GM12878 (cell line): ENCODE results near the gene ARAF. TPM values are rescaled to one million over a fixed set of nuclear protein-coding genes. Genes with fewer than 3 reads are reported as not detected.

Experiments
- ATAC-seq: fragments of 200-7000 bp; cut with Tn5 transposase; 3 replicates; pipeline ENCODE4 v1.9.1; 2020; ENCODE audit warnings: mild to moderate bottlenecking, moderate library complexity
- BruUV-seq: library from RNA; stranded (reverse); fragments of 400-500 nt; replicated peaks from 2 replicates; lab custom pipeline; 2021; lab: Mats Ljungman, UMichigan
- CTCF ChIA-PET: fragments of 300-600 bp; sonication (Branson Sonifier 250); formaldehyde crosslinking; extraction: SDS; loops from one replicate; lab custom pipeline; 2021; ENCODE audit warnings: inconsistent platforms; lab: Yijun Ruan, JAX
- POLR2A ChIA-PET: fragments of 350-600 bp; formaldehyde crosslinking; extraction: SDS; loops from one replicate; lab custom pipeline; 2021; ENCODE audit warnings: inconsistent platforms; lab: Charles Lee
- RAD21 ChIA-PET: fragments of 300-600 bp; sonication (Branson Sonifier 250); formaldehyde crosslinking; loops from one replicate; lab custom pipeline; 2023; ENCODE audit warnings: antibody characterized with exemption; ENCODE audit not compliant: unreplicated experiment; lab: Charles Lee
- SMC1A ChIA-PET: fragments of 300-600 bp; sonication (Branson Sonifier 250); formaldehyde crosslinking; loops from one replicate; lab custom pipeline; 2023; ENCODE audit not compliant: unreplicated experiment, uncharacterized antibody; lab: Charles Lee
- DNase-seq: peaks from one replicate; pipeline ENCODE4 v3.0.0-alpha.2; 2011; ENCODE audit warnings: low read depth, low spot score
- FAIRE-seq: peaks from 3 replicates; lab custom pipeline; 2011; peaks lifted over from hg19 to GRCh38; lab: Jason Lieb, UNC
- H2AFZ ChIP-seq: 2 replicates; pipeline ENCODE4 v1.6.0; 2011; ENCODE audit warnings: low read depth, low read length, control low read depth; ENCODE audit not compliant: control insufficient read depth
- H3K27ac ChIP-seq: 2 replicates; pipeline ENCODE4 v1.5.1; 2011; ENCODE audit warnings: control low read depth; ENCODE audit not compliant: control insufficient read depth, insufficient read depth
- H3K27me3 ChIP-seq, 2 experiments: replicated peaks in 1 of 2; 2 replicates each; pipeline versions ENCODE4 v1.6.0 to v1.6.1; 2011; ENCODE audit warnings: low read length in 1 of 2; ENCODE audit not compliant: control insufficient read depth in 2 of 2, insufficient read depth in 2 of 2
- H3K36me3 ChIP-seq, 2 experiments: 2 replicates each; pipeline ENCODE4 v1.5.1; 2011; ENCODE audit warnings: low read length in 1 of 2; ENCODE audit not compliant: control insufficient read depth in 2 of 2, insufficient read depth in 2 of 2
- H3K4me1 ChIP-seq: 2 replicates; pipeline ENCODE4 v1.6.1; 2011; ENCODE audit warnings: mild to moderate bottlenecking, low read length, moderate library complexity, mixed read lengths; ENCODE audit not compliant: control insufficient read depth, insufficient read depth
- H3K4me2 ChIP-seq: 2 replicates; pipeline ENCODE4 v1.6.0; 2011; ENCODE audit warnings: control low read depth; ENCODE audit not compliant: control insufficient read depth, insufficient read depth
- H3K4me3 ChIP-seq: fragments of 200-600 bp; sonication (generic); 2 replicates; pipeline ENCODE4 v1.5.1; 2016
- H3K79me2 ChIP-seq: 2 replicates; pipeline ENCODE4 v1.6.0; 2011; ENCODE audit warnings: low read length; ENCODE audit not compliant: control insufficient read depth, insufficient read depth
- H3K9ac ChIP-seq: 2 replicates; pipeline ENCODE4 v1.8.0; 2011; ENCODE audit warnings: low read length, control low read depth, mixed read lengths; ENCODE audit not compliant: control insufficient read depth, insufficient read depth
- H3K9me3 ChIP-seq: replicated peaks from 3 replicates; pipeline ENCODE4 v1.5.1; 2011; ENCODE audit warnings: mild to moderate bottlenecking, low read length; ENCODE audit not compliant: control insufficient read depth, insufficient read depth
- H4K20me1 ChIP-seq: 2 replicates; pipeline ENCODE4 v1.6.0; 2011; ENCODE audit not compliant: control insufficient read depth, insufficient read depth
- CBX5 ChIP-seq: sonication (generic); IDR thresholded peaks from 2 replicates; pipeline ENCODE4 v1.6.1; 2016; ENCODE audit warnings: low read depth, moderate library complexity, mild to moderate bottlenecking, inconsistent platforms
- CTCF ChIP-seq, 3 experiments: IDR thresholded peaks in 2 of 3; conservative IDR thresholded peaks in 1 of 3; 2 replicates each; pipeline ENCODE4 v1.5.1; 2011; ENCODE audit warnings: low read depth in 3 of 3, low read length in 3 of 3, mild to moderate bottlenecking in 3 of 3, control low read depth in 2 of 3, moderate library complexity in 2 of 3, inconsistent platforms in 1 of 3, mixed read lengths in 1 of 3; ENCODE audit not compliant: control insufficient read depth in 2 of 3, insufficient read depth in 1 of 3; ENCODE audit errors: extremely low read depth in 1 of 3
- FOXK2 ChIP-seq: fragments of 450-650 bp; IDR thresholded peaks from 2 replicates; pipeline ENCODE4 v1.6.1; 2017; ENCODE audit warnings: mild to moderate bottlenecking, moderate library complexity
- FOXM1 ChIP-seq: IDR thresholded peaks from 2 replicates; pipeline ENCODE4 v1.6.1; 2012; ENCODE audit warnings: low read depth, mild to moderate bottlenecking, inconsistent platforms, low read length, moderate library complexity
- IKZF1 ChIP-seq: fragments of 450-650 bp; conservative IDR thresholded peaks from 2 replicates; pipeline ENCODE4 v1.6.1; 2017; ENCODE audit warnings: antibody characterized with exemption, mild to moderate bottlenecking
- MEF2A ChIP-seq: IDR thresholded peaks from 2 replicates; pipeline ENCODE4 v1.6.1; 2011; ENCODE audit warnings: low read depth, mild to moderate bottlenecking, low read length, moderate library complexity; ENCODE audit not compliant: insufficient read depth
- RELB ChIP-seq: fragments of 450-650 bp; IDR thresholded peaks from 2 replicates; pipeline ENCODE4 v1.6.1; 2017; ENCODE audit warnings: low read depth, mild to moderate bottlenecking, moderate library complexity
- SIN3A ChIP-seq: IDR thresholded peaks from 2 replicates; pipeline ENCODE4 v1.6.1; 2012; ENCODE audit warnings: low read depth, low read length, improper control_type of control experiment
- SIX5 ChIP-seq: IDR thresholded peaks from 2 replicates; pipeline ENCODE4 v1.6.1; 2011; ENCODE audit warnings: mild to moderate bottlenecking, low read depth, low read length, moderate library complexity; ENCODE audit not compliant: severe bottlenecking
- SREBF1 ChIP-seq: IDR thresholded peaks from 2 replicates; pipeline ENCODE4 v1.6.1; 2012; ENCODE audit warnings: mild to moderate bottlenecking, low read length
- SREBF2 ChIP-seq: IDR thresholded peaks from 2 replicates; pipeline ENCODE4 v1.6.1; 2012; ENCODE audit warnings: mild to moderate bottlenecking, low read length
- STAT1 ChIP-seq: fragments of 450-650 bp; conservative IDR thresholded peaks from 2 replicates; pipeline ENCODE4 v1.6.1; 2014; ENCODE audit warnings: antibody characterized with exemption, mild to moderate bottlenecking
- YBX1 ChIP-seq: fragments of 450-650 bp; IDR thresholded peaks from 2 replicates; pipeline ENCODE4 v1.6.1; 2016; ENCODE audit warnings: antibody characterized with exemption
- ZNF24 ChIP-seq: fragments of 450-650 bp; IDR thresholded peaks from 2 replicates; pipeline ENCODE4 v1.6.1; 2017; ENCODE audit warnings: antibody characterized with exemption, mild to moderate bottlenecking
- WGBS: methylation state at CpG from one replicate; pipeline ENCODE4 v1.1.6; 2016; ENCODE audit warnings: low lambda C conversion rate; ENCODE audit not compliant: insufficient replicate concordance, insufficient coverage; ENCODE audit errors: missing lambda C conversion rate; 5-methylcytosine and 5-hydroxymethylcytosine counted together
- in situ Hi-C: fragments of 300-500 bp; cut with MboI; formaldehyde crosslinking; loops from 9 replicates; pipeline ENCODE4 v1.14.3; 2018; ENCODE audit warnings: mixed read lengths
- intact Hi-C: fragments of 100-400 bp; cut with micrococcal nuclease; formaldehyde crosslinking; loops from one replicate; pipeline ENCODE4 v1.14.2; 2022; ENCODE audit not compliant: unreplicated experiment
- polyA plus RNA-seq, 11 experiments: library from polyadenylated mRNA; depleted of rRNA in 4 of 11; unstranded in 6 of 11; stranded (reverse) in 5 of 11; fragments of >200 nt; fragmentation: Nextera tagmentation in 4 of 11; fragmentation: Illumina TruSeq in 1 of 11; extraction: Ambion mirVana in 4 of 11; extraction: Trizol in 1 of 11; gene quantifications; 1 replicate in 1 of 11; 2 replicates in 10 of 11; pipeline versions ENCODE4 v1.2.1 to v1.2.3, GENCODE V29; 2011 to 2016; ENCODE audit warnings: inconsistent platforms in 2 of 11, missing spikeins in 2 of 11, low read depth in 1 of 11
- total RNA-seq, 4 experiments: library from RNA; depleted of rRNA in 3 of 4; stranded (reverse); fragments of >200 nt in 3 of 4; fragmentation: Illumina TruSeq in 1 of 4; extraction: Trizol in 1 of 4; gene quantifications; 2 replicates each; pipeline versions ENCODE4 v1.2.1 to v1.2.3, GENCODE V29; 2013 to 2021
- TF ChIP-seq, protein P1 (sequence below): fragments of 150-350 bp; IDR thresholded peaks from 2 replicates; pipeline ENCODE4 v1.6.1; 2016; ENCODE audit warnings: low read depth, low read length
- TF ChIP-seq, protein P2 (sequence below): fragments of 450-650 bp; conservative IDR thresholded peaks from 2 replicates; pipeline ENCODE4 v1.6.1; 2017; ENCODE audit warnings: mild to moderate bottlenecking, moderate library complexity

The ARAF gene
- total and polyA plus RNA-seq, 10 of the 15 experiments (the other 5 are each of a cell fraction or from before 2014, with no cell fraction given) = 5.0 to 79.2 (median 39.1) TPM

- intact Hi-C loops = no loop called here
- Histone ChIP-seq H2AFZ (no peak overlapping the region), H3K4me3 (no peak overlapping the region), H3K27me3 (no peaks in the 10 kb centered on the region), H4K20me1 (no peaks in the 10 kb centered on the region; the same call in 1 of the 2 replicates), H3K27ac (no peak overlapping the region), H3K9ac (no peak overlapping the region), H3K4me2 (peak overlapping the region; percentile 3; the same call in 1 of the 2 replicates), H3K4me1 (no peaks in the 10 kb centered on the region), H3K36me3 (no peaks in the 10 kb centered on the region), H3K9me3 (no peaks in the 10 kb centered on the region; the same call in 2 of the 3 replicates), H3K79me2 (no peaks in the 10 kb centered on the region)
- DNase-seq = no peak
- POLR2A ChIA-PET = no interaction called here
- FAIRE-seq = no peak
- BruUV-seq = no TSS peak
- RAD21 ChIA-PET = no interaction called here
- no peak for ATAC-seq
- SMC1A ChIA-PET = interaction anchor here (1.3 kb wide), 1 partner anchor 37 kb away, joined by 3 read pairs; the partner anchor contains the start of gene TIMP1
- 63% methylated on average over 23 of the region's 32 CpGs for WGBS
- CTCF ChIA-PET = interaction anchor here (1.2 to 1.4 kb wide), 2 partner anchors 10 to 25 kb away, joined by 3 to 4 read pairs; no protein-coding TSS in a partner anchor
- in situ Hi-C loops = no loop called here
- TF ChIP-seq FOXK2 = no peak
- TF ChIP-seq FOXM1 = no peak
- TF ChIP-seq SREBF1 = no peak
- TF ChIP-seq SIX5 = no peak
- TF ChIP-seq MEF2A = no peak
- no peak for TF ChIP-seq ZNF24
- no peak for TF ChIP-seq YBX1
- TF ChIP-seq, protein P1, sequence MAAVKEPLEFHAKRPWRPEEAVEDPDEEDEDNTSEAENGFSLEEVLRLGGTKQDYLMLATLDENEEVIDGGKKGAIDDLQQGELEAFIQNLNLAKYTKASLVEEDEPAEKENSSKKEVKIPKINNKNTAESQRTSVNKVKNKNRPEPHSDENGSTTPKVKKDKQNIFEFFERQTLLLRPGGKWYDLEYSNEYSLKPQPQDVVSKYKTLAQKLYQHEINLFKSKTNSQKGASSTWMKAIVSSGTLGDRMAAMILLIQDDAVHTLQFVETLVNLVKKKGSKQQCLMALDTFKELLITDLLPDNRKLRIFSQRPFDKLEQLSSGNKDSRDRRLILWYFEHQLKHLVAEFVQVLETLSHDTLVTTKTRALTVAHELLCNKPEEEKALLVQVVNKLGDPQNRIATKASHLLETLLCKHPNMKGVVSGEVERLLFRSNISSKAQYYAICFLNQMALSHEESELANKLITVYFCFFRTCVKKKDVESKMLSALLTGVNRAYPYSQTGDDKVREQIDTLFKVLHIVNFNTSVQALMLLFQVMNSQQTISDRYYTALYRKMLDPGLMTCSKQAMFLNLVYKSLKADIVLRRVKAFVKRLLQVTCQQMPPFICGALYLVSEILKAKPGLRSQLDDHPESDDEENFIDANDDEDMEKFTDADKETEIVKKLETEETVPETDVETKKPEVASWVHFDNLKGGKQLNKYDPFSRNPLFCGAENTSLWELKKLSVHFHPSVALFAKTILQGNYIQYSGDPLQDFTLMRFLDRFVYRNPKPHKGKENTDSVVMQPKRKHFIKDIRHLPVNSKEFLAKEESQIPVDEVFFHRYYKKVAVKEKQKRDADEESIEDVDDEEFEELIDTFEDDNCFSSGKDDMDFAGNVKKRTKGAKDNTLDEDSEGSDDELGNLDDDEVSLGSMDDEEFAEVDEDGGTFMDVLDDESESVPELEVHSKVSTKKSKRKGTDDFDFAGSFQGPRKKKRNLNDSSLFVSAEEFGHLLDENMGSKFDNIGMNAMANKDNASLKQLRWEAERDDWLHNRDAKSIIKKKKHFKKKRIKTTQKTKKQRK = no peak
- no peak for TF ChIP-seq RELB
- TF ChIP-seq SREBF2 = no peak
- no peak for TF ChIP-seq CBX5
- no peak for TF ChIP-seq STAT1
- TF ChIP-seq IKZF1 = no peak
- TF ChIP-seq SIN3A = no peak
- TF ChIP-seq, protein P2, sequence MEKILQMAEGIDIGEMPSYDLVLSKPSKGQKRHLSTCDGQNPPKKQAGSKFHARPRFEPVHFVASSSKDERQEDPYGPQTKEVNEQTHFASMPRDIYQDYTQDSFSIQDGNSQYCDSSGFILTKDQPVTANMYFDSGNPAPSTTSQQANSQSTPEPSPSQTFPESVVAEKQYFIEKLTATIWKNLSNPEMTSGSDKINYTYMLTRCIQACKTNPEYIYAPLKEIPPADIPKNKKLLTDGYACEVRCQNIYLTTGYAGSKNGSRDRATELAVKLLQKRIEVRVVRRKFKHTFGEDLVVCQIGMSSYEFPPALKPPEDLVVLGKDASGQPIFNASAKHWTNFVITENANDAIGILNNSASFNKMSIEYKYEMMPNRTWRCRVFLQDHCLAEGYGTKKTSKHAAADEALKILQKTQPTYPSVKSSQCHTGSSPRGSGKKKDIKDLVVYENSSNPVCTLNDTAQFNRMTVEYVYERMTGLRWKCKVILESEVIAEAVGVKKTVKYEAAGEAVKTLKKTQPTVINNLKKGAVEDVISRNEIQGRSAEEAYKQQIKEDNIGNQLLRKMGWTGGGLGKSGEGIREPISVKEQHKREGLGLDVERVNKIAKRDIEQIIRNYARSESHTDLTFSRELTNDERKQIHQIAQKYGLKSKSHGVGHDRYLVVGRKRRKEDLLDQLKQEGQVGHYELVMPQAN = no peak
- no peak for TF ChIP-seq CTCF (IDR thresholded peaks at IDR 0.05 in 2 of 3, conservative IDR thresholded peaks at IDR 0.05 in 1 of 3; ENCODE audit: control insufficient read depth in 2 of 3, extremely low read depth in 1 of 3, insufficient read depth in 1 of 3, low read depth in 3 of 3, low read length in 3 of 3)
These were observed 58.0 kb downstream of the ARAF start for GRCh38 chrX:47618923-47619485.
